GM23338 (cell line): ENCODE measurements around the gene CLHC1. TPM values are rescaled to one million over a fixed set of nuclear protein-coding genes. Genes with fewer than 3 reads are reported as not detected.
A peak's percentile ranks its signal among the peaks of the same experiment; 100 is the strongest.

Experiments used
- ATAC-seq: fragments of 200-7000 bp; cut with Tn5 transposase; 3 replicates; pipeline ENCODE4 v1.9.1; 2020
- DNase-seq: peaks from one replicate; pipeline ENCODE4 v3.0.0-alpha.2; 2015; ENCODE audit warnings: low spot score
- H2AFZ ChIP-seq: fragments of 200-600 bp; sonication (generic); 2 replicates; pipeline ENCODE4 v1.8.0; 2016; ENCODE audit warnings: antibody characterized with exemption, mild to moderate bottlenecking, moderate library complexity
- H3F3A ChIP-seq: fragments of 200-600 bp; sonication (generic); replicated peaks from 2 replicates; pipeline ENCODE4 v1.8.0; 2017; ENCODE audit warnings: antibody characterized with exemption, mixed run types, low read depth
- H3K27ac ChIP-seq: fragments of 200-600 bp; sonication (generic); 2 replicates; pipeline ENCODE4 v1.6.1; 2016; ENCODE audit warnings: low read depth
- H3K27me3 ChIP-seq: fragments of 200-600 bp; sonication (generic); 2 replicates; pipeline ENCODE4 v1.8.0; 2016; ENCODE audit warnings: mild to moderate bottlenecking, mixed run types, moderate library complexity; ENCODE audit not compliant: insufficient read depth
- H3K36me3 ChIP-seq: fragments of 200-600 bp; sonication (generic); 2 replicates; pipeline ENCODE4 v1.8.0; 2016; ENCODE audit warnings: mild to moderate bottlenecking; ENCODE audit not compliant: insufficient read depth
- H3K4me1 ChIP-seq: fragments of 200-600 bp; sonication (generic); 2 replicates; pipeline ENCODE4 v1.8.0; 2016; ENCODE audit warnings: mild to moderate bottlenecking, moderate library complexity; ENCODE audit not compliant: insufficient read depth
- H3K4me2 ChIP-seq: fragments of 200-600 bp; sonication (generic); 2 replicates; pipeline ENCODE4 v1.7.1; 2017; ENCODE audit warnings: mixed run types
- H3K4me3 ChIP-seq: fragments of 200-600 bp; sonication (generic); 2 replicates; pipeline ENCODE4 v1.6.1; 2016; ENCODE audit warnings: mixed run types
- H3K79me2 ChIP-seq: fragments of 200-600 bp; sonication (generic); replicated peaks from 2 replicates; pipeline ENCODE4 v1.8.0; 2017; ENCODE audit warnings: mild to moderate bottlenecking; ENCODE audit not compliant: insufficient read depth
- H3K9me2 ChIP-seq: fragments of 200-600 bp; sonication (generic); 2 replicates; pipeline ENCODE4 v1.8.0; 2017; ENCODE audit not compliant: insufficient read depth
- H4K20me1 ChIP-seq: fragments of 200-600 bp; sonication (generic); replicated peaks from 2 replicates; pipeline ENCODE4 v1.8.0; 2017; ENCODE audit warnings: mild to moderate bottlenecking; ENCODE audit not compliant: insufficient read depth
- H3K27ac Mint-ChIP-seq: 2 replicates; pipeline ENCODE4 v1.8.0; 2020; ENCODE audit warnings: inconsistent platforms, mild to moderate bottlenecking, moderate library complexity, mixed read lengths
- H3K27me3 Mint-ChIP-seq: 3 replicates; pipeline ENCODE4 v1.8.0; 2022; ENCODE audit warnings: low read depth, mild to moderate bottlenecking, moderate library complexity, mixed read lengths, inconsistent platforms; ENCODE audit not compliant: insufficient read depth, poor library complexity
- H3K36me3 Mint-ChIP-seq: 3 replicates; pipeline ENCODE4 v1.8.0; 2021; ENCODE audit warnings: low read depth, mild to moderate bottlenecking, inconsistent platforms, moderate library complexity, mixed read lengths
- H3K4me1 Mint-ChIP-seq: 3 replicates; pipeline ENCODE4 v1.8.0; 2020; ENCODE audit warnings: mild to moderate bottlenecking, inconsistent platforms, mixed read lengths
- H3K4me3 Mint-ChIP-seq: 3 replicates; pipeline ENCODE4 v1.8.0; 2021; ENCODE audit warnings: moderate library complexity, mild to moderate bottlenecking, inconsistent platforms, mixed read lengths
- H3K9me3 Mint-ChIP-seq: 3 replicates; pipeline ENCODE4 v1.8.0; 2020; ENCODE audit warnings: moderate library complexity, mild to moderate bottlenecking, inconsistent platforms, mixed read lengths
- CREB1 ChIP-seq: fragments of 250-450 bp; sonication (Bioruptor Pico); IDR thresholded peaks from 2 replicates; pipeline ENCODE4 v1.5.0; 2020; ENCODE audit warnings: low read depth, mild to moderate bottlenecking, moderate library complexity
- EZH2phosphoT487 ChIP-seq: fragments of 200-600 bp; sonication (generic); IDR thresholded peaks from one replicate; pipeline ENCODE4 v1.8.1; 2018; ENCODE audit warnings: antibody characterized with exemption; ENCODE audit not compliant: unreplicated experiment
- JUNB ChIP-seq: IDR thresholded peaks from one replicate; pipeline ENCODE4 v1.6.1; 2016; ENCODE audit warnings: antibody characterized with exemption; ENCODE audit not compliant: unreplicated experiment
- POLR2AphosphoS5 ChIP-seq: IDR thresholded peaks from 2 replicates; pipeline ENCODE4 v1.6.1; 2016; ENCODE audit warnings: antibody characterized with exemption, low read depth
- REST ChIP-seq: IDR thresholded peaks from one replicate; pipeline ENCODE4 v1.6.1; 2018; ENCODE audit warnings: antibody characterized with exemption; ENCODE audit not compliant: unreplicated experiment
- STAT1 ChIP-seq: IDR thresholded peaks from one replicate; pipeline ENCODE4 v1.6.1; 2016; ENCODE audit warnings: antibody characterized with exemption; ENCODE audit not compliant: unreplicated experiment
- ZNF114 ChIP-seq: fragments of 250-450 bp; sonication (Bioruptor Pico); IDR thresholded peaks from 2 replicates; pipeline ENCODE4 v1.5.0; 2020; ENCODE audit warnings: mild to moderate bottlenecking, moderate library complexity
- ZNF462 ChIP-seq: fragments of 250-450 bp; sonication (Bioruptor Pico); IDR thresholded peaks from 2 replicates; pipeline ENCODE4 v1.5.0; 2020; ENCODE audit warnings: mild to moderate bottlenecking, moderate library complexity
- polyA plus RNA-seq: library from polyadenylated mRNA; unstranded; fragments of >200 nt; fragmentation: Nextera tagmentation; extraction: Ambion mirVana; gene quantifications from 2 replicates; pipeline ENCODE4 v1.2.1, GENCODE V29; 2016
- total RNA-seq: library from RNA; depleted of rRNA; stranded (reverse); fragments of >200 nt; shearing (Covaris generic); gene quantifications from 2 replicates; pipeline ENCODE4 v1.2.3, GENCODE V29; 2014
- TF ChIP-seq, protein P1 (sequence below), 2 experiments: fragments of 200-600 bp in 1 of 2; sonication (generic) in 1 of 2; conservative IDR thresholded peaks; 2 replicates each; pipeline versions ENCODE4 v1.5.1 to v1.6.1; 2016 to 2017; ENCODE audit warnings: antibody characterized with exemption in 2 of 2, low read depth in 2 of 2, mild to moderate bottlenecking in 2 of 2, moderate library complexity in 1 of 2
- TF ChIP-seq, protein P2 (sequence below): IDR thresholded peaks from 2 replicates; pipeline ENCODE4 v1.6.1; 2016; ENCODE audit warnings: antibody characterized with exemption

Gene CLHC1
- total and polyA plus RNA-seq, 2 experiments from 2014 or later, result 3.1 to 5.0 TPM

- TF ChIP-seq, protein P1, sequence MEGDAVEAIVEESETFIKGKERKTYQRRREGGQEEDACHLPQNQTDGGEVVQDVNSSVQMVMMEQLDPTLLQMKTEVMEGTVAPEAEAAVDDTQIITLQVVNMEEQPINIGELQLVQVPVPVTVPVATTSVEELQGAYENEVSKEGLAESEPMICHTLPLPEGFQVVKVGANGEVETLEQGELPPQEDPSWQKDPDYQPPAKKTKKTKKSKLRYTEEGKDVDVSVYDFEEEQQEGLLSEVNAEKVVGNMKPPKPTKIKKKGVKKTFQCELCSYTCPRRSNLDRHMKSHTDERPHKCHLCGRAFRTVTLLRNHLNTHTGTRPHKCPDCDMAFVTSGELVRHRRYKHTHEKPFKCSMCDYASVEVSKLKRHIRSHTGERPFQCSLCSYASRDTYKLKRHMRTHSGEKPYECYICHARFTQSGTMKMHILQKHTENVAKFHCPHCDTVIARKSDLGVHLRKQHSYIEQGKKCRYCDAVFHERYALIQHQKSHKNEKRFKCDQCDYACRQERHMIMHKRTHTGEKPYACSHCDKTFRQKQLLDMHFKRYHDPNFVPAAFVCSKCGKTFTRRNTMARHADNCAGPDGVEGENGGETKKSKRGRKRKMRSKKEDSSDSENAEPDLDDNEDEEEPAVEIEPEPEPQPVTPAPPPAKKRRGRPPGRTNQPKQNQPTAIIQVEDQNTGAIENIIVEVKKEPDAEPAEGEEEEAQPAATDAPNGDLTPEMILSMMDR (conservative IDR thresholded peaks at IDR 0.05; ENCODE audit: low read depth in 2 of 2), result no peak
- TF ChIP-seq ZNF114 (CRISPR knock-in tag) (no peak), REST (no peak), CREB1 (CRISPR knock-in tag) (no peak)
These were observed 92.8 kb downstream of the CLHC1 start (continued) for GRCh38 chr2:55139305-55139704.

DNA sequence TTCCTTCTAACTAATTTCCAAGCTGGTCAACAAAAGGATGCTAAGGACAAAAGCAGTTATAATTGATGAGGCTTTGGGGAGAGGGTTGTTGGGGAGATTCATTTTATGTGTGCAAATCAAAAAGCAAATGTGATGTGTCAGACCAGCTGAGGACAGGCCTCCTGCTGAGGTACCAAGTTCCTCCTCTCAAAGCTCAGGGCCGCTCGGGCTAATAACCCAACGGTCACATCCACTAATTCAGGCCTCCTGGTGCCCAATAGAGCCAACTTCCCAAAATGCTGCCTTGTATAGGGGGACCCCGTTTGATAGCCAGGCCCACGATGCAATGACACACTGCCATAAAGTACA is 93.2 kb downstream of the CLHC1 start:
- H3K9me2 ChIP-seq, result peaks cover 7% of the 10 kb centered on the region; the same call in 1 of the 2 replicates
- no peaks in the 10 kb centered on the region for H3K36me3 ChIP-seq
- no peaks in the 10 kb centered on the region for H3K27me3 ChIP-seq
- Mint-ChIP-seq H3K27ac (no peak overlapping the region), H3K9me3 (no peaks in the 10 kb centered on the region), H3K27me3 (peaks cover 16% of the 10 kb centered on the region), H3K36me3 (no peaks in the 10 kb centered on the region), H3K4me1 (peaks cover 53% of the 10 kb centered on the region), H3K4me3 (no peak overlapping the region)
- DNase-seq (no peak), ATAC-seq (no peak)
- no peaks in the 10 kb centered on the region for H3K79me2 ChIP-seq
- H2AFZ ChIP-seq, result peak overlapping the region; percentile 60; the same call in 1 of the 2 replicates
- H3K4me3 ChIP-seq, result no peak overlapping the region
- no peak overlapping the region for H3K27ac ChIP-seq
- H3F3A ChIP-seq, result 0 out of 2 replicates have a peak, but pooled peaks cover 2% of the 10 kb centered on the region
- H4K20me1 ChIP-seq, result no peaks in the 10 kb centered on the region
- peaks cover 28% of the 10 kb centered on the region for H3K4me1 ChIP-seq
- H3K4me2 ChIP-seq, result no peak overlapping the region
- TF ChIP-seq POLR2AphosphoS5 (no peak), STAT1 (no peak), ZNF462 (CRISPR knock-in tag) (no peak), JUNB (no peak), EZH2phosphoT487 (no peak)
- TF ChIP-seq, protein P1 (conservative IDR thresholded peaks at IDR 0.05; ENCODE audit: low read depth in 2 of 2), result no peak
- TF ChIP-seq, protein P2, sequence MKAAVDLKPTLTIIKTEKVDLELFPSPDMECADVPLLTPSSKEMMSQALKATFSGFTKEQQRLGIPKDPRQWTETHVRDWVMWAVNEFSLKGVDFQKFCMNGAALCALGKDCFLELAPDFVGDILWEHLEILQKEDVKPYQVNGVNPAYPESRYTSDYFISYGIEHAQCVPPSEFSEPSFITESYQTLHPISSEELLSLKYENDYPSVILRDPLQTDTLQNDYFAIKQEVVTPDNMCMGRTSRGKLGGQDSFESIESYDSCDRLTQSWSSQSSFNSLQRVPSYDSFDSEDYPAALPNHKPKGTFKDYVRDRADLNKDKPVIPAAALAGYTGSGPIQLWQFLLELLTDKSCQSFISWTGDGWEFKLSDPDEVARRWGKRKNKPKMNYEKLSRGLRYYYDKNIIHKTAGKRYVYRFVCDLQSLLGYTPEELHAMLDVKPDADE, result no peak
